ENCODE data around the gene ZBTB24. TPM values are rescaled to one million over a fixed set of nuclear protein-coding genes. Genes with fewer than 3 reads are reported as not detected.
A peak's percentile ranks its signal among the peaks of the same experiment; 100 is the strongest.
"Not testable (repeated sequence)": the region's sequence is repeated elsewhere in the genome, so short reads cannot be mapped to it uniquely, and the experiment has no call there.

The ZBTB24 gene
- total RNA-seq, 1 donor = 10.4 TPM

DNA sequence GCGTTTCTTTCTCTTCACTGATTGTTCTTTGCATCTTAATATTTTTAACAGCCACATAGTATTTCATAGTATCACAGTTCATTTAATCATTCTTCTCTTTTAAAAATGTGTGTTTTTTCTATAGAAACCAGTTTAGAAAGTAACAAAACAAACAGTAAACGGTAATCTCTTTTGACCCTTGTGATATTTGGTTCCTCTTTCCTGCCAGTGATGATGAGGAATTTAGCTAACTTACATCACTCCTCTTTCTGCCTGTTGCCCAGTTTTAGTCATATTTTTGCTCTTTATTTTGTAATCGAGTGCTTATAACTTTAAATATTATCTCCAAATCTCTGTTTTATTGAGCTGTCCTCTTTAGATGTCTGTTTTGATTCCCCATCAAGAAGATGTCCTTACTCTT, 38.1 kb upstream of the ZBTB24 start:
- DNase-seq (ENCODE audit: low read depth) = no peak
- no peak overlapping the region for H3K4me3 ChIP-seq (ENCODE audit: low read depth, low read length)
- TF ChIP-seq, protein P1, sequence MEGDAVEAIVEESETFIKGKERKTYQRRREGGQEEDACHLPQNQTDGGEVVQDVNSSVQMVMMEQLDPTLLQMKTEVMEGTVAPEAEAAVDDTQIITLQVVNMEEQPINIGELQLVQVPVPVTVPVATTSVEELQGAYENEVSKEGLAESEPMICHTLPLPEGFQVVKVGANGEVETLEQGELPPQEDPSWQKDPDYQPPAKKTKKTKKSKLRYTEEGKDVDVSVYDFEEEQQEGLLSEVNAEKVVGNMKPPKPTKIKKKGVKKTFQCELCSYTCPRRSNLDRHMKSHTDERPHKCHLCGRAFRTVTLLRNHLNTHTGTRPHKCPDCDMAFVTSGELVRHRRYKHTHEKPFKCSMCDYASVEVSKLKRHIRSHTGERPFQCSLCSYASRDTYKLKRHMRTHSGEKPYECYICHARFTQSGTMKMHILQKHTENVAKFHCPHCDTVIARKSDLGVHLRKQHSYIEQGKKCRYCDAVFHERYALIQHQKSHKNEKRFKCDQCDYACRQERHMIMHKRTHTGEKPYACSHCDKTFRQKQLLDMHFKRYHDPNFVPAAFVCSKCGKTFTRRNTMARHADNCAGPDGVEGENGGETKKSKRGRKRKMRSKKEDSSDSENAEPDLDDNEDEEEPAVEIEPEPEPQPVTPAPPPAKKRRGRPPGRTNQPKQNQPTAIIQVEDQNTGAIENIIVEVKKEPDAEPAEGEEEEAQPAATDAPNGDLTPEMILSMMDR (IDR thresholded peaks at IDR 0.05; ENCODE audit: insufficient read depth, low read depth, low read length) = no peak

DNA sequence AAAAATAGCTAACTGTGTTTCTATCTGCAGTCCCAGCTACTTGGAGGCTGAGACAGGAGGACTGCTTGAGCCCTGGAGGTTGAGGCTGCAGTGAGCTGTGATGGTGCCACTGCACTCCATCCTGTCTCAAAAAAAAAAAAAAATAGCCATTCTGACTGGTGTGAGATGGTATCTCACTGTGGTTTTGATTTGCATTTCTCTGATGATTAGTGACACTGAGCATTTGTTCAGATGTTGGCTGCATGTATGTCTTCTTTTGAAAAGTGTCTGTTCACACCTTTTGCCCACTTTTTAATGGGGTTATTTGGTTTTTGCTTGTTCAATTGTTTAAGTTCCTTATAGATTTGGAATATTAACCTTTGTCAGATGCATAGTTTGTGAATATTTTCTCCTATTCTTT, 36.6 kb upstream of the ZBTB24 start:
- not testable (repeated sequence) for DNase-seq (ENCODE audit: low read depth); H3K4me3 ChIP-seq (ENCODE audit: low read depth, low read length)

DNA sequence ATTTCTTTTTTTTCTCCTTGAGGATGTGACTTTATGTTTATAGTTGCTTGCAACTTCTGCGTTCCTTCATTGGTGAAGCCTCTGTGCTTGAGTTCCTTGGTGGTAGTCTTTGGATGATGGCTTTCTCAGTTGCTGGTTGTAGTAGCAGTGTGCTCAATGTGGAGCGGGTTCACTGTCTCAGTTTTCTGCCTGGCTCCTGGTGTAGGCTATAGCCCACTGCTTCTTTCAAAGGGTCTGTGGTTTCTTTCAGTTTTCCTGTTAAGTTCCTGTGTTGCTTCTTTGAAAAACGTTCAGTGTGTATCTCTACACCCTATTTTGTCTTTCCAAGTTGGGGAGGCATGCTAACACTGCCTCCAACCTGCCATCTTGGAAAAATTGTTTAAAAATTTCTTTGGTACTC, 33.9 kb upstream of the ZBTB24 start:
- H3K4me3 ChIP-seq (ENCODE audit: low read depth, low read length) = no peak overlapping the region
- DNase-seq (ENCODE audit: low read depth) = no peak
- TF ChIP-seq, protein P1 (IDR thresholded peaks at IDR 0.05; ENCODE audit: insufficient read depth, low read depth, low read length) = no peak

DNA sequence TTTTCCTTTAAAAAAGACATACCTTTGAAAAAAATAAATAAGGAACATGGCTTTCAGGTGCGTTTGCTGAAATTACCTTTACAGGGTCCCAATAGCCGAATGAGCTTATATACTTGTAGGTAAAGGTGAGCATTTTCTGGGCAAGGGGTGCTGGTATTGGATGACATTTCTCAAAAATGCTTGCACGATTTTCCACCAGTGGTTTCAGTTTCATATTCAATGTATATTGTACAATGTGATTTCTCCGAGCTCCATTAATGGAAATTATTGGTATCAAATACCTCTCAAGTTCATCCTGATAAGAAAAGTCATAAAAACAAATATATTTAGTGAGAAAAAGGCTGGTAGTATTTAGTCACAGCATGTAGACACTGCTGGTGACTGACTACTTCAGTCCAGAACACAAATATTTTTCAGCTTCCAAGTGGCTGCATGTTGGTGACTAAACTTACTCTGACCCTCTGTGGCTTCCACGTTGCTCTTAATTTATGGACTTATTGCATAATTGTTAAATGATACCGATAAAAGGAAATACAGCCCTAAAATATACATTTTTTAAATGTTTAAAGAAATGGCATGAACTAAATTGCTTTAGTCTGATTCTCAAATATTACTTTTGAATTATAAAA, 32.9 kb upstream of the ZBTB24 start:
- TF ChIP-seq, protein P1 (IDR thresholded peaks at IDR 0.05; ENCODE audit: insufficient read depth, low read depth, low read length) = no peak
- no peak for DNase-seq (ENCODE audit: low read depth)
- peak overlapping the region; percentile 29 for H3K4me3 ChIP-seq (ENCODE audit: low read depth, low read length)

DNA sequence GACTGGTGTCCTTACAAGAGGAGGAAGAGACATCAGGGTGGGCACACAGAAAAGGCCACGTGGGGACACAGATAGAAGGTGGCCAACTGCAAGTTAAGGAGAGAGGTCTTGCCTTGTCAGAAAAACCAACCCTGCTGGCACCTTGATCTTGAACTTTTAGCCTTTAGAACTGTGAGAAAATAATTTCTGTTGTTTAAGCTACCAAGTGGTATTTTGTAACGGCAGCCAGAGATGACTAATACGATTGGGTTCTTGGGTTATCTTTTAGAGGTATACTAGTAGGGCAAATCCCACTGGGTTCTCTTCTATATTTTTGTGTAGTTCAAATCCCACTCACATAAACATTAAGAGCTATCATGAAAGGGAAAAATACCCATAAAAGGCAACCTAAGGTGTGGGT, 31.9 kb upstream of the ZBTB24 start:
- H3K4me3 ChIP-seq (ENCODE audit: low read depth, low read length) = no peak overlapping the region
- TF ChIP-seq, protein P1 (IDR thresholded peaks at IDR 0.05; ENCODE audit: insufficient read depth, low read depth, low read length) = no peak
- DNase-seq (ENCODE audit: low read depth) = no peak

DNA sequence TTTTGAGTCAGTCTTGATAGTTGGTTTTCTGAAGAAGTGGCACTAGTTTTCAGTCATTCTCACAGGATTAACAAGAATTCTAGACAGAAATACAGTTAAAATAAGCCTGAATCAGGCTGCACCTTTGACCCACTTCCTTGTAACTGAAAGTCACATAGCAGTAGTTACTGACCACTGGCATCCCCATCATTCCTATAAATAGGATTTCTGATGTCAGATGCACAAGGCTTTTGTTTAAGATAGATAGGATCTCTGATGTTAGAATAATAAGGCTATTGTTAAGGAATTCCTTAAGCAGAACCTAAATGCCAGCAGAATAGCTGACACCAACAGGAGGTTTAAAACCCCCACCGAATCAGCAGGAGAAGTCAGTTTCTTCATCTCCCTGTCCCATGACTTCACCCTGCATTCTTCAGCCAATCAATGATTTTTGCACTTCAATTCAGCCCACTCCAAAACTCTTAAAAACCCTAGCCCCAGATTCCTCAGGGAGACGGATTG, 30.6 kb upstream of the ZBTB24 start:
- H3K4me3 ChIP-seq (ENCODE audit: low read depth, low read length) = no peak overlapping the region
- TF ChIP-seq, protein P1 (IDR thresholded peaks at IDR 0.05; ENCODE audit: insufficient read depth, low read depth, low read length) = no peak
- no peak for DNase-seq (ENCODE audit: low read depth)

DNA sequence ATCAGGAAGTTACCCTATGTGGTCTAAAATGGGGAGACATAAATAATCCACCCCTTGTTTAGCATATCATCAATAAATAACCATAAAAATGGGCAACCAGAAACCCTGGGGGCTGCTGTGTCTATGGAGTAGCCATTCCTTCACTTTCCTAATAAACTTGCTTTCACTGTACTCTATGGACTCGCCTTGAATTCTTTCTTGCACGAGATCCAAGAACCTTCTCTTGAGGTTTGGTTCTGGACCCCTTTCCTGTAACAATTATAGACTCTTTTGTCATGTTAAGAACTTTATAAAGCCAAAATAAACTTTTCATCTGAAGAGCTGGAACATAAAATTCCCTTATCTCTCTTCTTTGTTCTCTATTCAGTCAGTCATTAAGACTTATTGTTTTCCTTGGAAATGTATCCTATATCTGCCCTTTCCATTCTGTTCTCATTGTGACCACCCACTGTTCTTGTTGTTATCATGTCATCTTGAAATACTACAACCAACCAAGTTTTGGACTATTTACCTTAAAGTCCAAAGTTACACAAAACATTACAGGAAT, 29.3 kb upstream of the ZBTB24 start:
- no peak overlapping the region for H3K4me3 ChIP-seq (ENCODE audit: low read depth, low read length)
- DNase-seq (ENCODE audit: low read depth) = no peak
- TF ChIP-seq, protein P1 (IDR thresholded peaks at IDR 0.05; ENCODE audit: insufficient read depth, low read depth, low read length) = no peak

Measured in fibroblast of villous mesenchyme (primary cell).